ENCODE data around the gene LOXL1. TPM values are rescaled to one million over a fixed set of nuclear protein-coding genes. Genes with fewer than 3 reads are reported as not detected.

Gene LOXL1
- total and polyA plus RNA-seq, 2 donors (not counting 1 experiment from before 2014, with no cell fraction given), result 0.21 to 0.49 TPM

DNA sequence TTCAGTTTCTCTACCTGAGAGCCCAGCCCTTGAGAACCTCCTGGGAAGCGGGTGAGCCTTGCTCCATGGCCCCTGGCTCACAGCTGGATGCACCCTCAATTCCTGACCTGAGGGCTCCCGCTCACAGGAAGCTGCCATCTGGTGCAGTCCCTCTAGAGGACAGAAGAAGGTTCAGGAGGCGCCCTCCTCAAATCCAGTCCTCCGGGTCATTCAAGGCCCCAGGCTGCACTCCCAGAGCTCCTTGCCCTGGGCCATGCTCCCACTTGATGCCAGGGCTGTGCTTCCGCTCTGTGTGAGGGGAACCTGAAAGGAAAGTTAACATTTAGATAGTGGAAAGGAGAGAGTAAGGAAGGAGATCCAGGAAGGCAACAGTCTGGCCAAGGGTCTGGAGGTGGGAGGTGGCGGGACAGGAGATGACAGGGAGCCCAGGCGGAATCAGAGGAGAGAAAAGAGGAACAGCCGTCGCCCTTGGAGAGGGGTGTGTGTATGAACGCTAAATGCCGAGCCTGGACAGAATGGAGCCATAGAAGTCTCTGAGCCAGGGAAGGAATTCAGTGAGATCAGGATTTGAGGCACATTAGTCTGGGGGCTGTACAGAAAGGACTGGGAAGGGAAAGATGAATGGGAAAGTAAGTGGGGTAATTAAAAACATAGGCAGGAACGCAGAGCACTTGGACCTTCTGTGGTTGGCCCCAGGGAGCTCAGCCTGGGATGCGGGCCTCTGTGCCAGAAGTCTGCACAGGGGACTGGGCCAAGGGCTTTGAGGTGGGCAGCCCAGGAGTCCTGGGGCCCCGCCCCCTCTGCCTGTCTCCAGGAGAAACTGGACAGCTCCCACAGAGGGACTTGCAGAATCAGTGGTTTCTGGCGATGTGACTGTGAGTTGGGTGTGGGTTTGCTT is 26.8 kb upstream of the LOXL1 start:
- Histone ChIP-seq H3K27me3 (replicated peaks in 1 of 4; ENCODE audit: control extremely low read depth in 1 of 4, control insufficient read depth in 3 of 4, insufficient read depth in 4 of 4, low read length in 3 of 4) (peaks cover 0 to 3% (median 0%) of the 10 kb centered on the region in 4 experiments), H3K4me2 (replicated peaks; ENCODE audit: low read depth, low read length, poor library complexity, severe bottlenecking) (no peak overlapping the region), H3K36me3 (replicated peaks in 1 of 2; ENCODE audit: control extremely low read depth in 1 of 2, control insufficient read depth in 1 of 2, extremely low read depth in 1 of 2, insufficient read depth in 2 of 2, low read length in 1 of 2) (no peaks in the 10 kb centered on the region), H3K79me2 (ENCODE audit: control insufficient read depth, insufficient read depth, low read length) (no peaks in the 10 kb centered on the region), H2AFZ (ENCODE audit: insufficient read depth, low read depth, low read length, poor library complexity, severe bottlenecking) (no peak overlapping the region), H3K9me3 (ENCODE audit: control extremely low read depth in 1 of 3, control insufficient read depth in 2 of 3, insufficient read depth in 1 of 3, low read length in 2 of 3) (peaks cover 0 to 4% (median 0%) of the 10 kb centered on the region in 3 donors), H4K20me1 (ENCODE audit: control insufficient read depth, insufficient read depth, low read length, poor library complexity, severe bottlenecking) (no peaks in the 10 kb centered on the region), H3K4me3 (ENCODE audit: control extremely low read depth in 1 of 5, extremely low read depth in 1 of 5, insufficient read depth in 1 of 5, low read depth in 2 of 5, low read length in 4 of 5) (no peak overlapping the region), H3K9ac (ENCODE audit: low read length) (no peak overlapping the region), H3K27ac (ENCODE audit: low read length in 2 of 2) (no peak overlapping the region), H3K4me1 (ENCODE audit: control insufficient read depth in 2 of 2, insufficient read depth in 2 of 2, low read length in 2 of 2) (no peaks in the 10 kb centered on the region)
- TF ChIP-seq, protein P1, sequence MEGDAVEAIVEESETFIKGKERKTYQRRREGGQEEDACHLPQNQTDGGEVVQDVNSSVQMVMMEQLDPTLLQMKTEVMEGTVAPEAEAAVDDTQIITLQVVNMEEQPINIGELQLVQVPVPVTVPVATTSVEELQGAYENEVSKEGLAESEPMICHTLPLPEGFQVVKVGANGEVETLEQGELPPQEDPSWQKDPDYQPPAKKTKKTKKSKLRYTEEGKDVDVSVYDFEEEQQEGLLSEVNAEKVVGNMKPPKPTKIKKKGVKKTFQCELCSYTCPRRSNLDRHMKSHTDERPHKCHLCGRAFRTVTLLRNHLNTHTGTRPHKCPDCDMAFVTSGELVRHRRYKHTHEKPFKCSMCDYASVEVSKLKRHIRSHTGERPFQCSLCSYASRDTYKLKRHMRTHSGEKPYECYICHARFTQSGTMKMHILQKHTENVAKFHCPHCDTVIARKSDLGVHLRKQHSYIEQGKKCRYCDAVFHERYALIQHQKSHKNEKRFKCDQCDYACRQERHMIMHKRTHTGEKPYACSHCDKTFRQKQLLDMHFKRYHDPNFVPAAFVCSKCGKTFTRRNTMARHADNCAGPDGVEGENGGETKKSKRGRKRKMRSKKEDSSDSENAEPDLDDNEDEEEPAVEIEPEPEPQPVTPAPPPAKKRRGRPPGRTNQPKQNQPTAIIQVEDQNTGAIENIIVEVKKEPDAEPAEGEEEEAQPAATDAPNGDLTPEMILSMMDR (IDR thresholded peaks at IDR 0.05), result no peak
- no peak for TF ChIP-seq EZH2 (IDR thresholded peaks at IDR 0.05; ENCODE audit: borderline replicate concordance, insufficient read depth, low read depth, low read length, poor library complexity, severe bottlenecking)
- ChIA-PET POLR2A (no interaction called here), CTCF (interaction anchor here (1.2 kb wide), 2 partner anchors 10 to 29 kb away, joined by 3 read pairs; no protein-coding TSS in a partner anchor)
- no peak for DNase-seq
- Mint-ChIP-seq H3K27me3 (peaks cover 19% of the 10 kb centered on the region), H3K4me1 (no peaks in the 10 kb centered on the region), H3K9me3 (ENCODE audit: insufficient read depth) (no peaks in the 10 kb centered on the region), H3K4me3 (no peak overlapping the region), H3K27ac (no peak overlapping the region)
- ATAC-seq (ENCODE audit: low read depth), result no peak
- WGBS (ENCODE audit: insufficient coverage), result 96% methylated on average over 12 of the region's 15 CpGs
- intact Hi-C loops (cut with micrococcal nuclease), result no loop called here

DNA sequence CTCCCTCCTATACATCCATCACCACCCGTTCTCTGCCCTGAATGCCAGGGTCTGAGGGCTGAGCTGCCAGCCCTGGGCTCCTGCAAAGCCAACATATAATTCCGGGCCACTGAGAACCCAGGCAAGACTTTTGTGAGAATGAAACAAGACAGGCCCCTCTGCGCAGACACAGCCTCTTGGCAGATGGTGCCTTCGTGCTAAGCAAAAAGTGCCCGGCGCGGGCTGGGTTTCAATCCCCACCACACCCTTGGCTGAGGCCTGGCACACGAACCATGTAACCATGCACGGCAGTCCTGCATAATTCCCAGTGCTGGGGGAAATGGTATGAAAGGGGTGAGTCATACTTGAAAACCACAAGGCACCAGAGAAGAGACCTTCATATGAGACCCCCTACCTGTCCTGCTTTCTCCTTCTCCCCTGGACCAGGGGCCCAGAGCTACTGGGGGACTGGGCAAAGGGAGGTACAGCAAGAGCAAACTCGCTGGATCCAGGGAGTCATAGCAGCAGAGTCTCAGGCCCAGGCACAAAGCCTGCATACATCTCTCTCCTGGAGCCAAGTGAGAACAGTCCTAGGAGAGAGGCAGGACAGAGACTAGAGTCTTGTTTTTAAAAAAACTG is 26.1 kb upstream of the LOXL1 start:
- CTCF ChIA-PET, result no interaction called here
- Histone ChIP-seq H4K20me1 (ENCODE audit: control insufficient read depth, insufficient read depth, low read length, poor library complexity, severe bottlenecking) (no peaks in the 10 kb centered on the region), H3K27ac (ENCODE audit: low read length in 2 of 2) (no peak overlapping the region), H3K4me1 (ENCODE audit: control insufficient read depth in 2 of 2, insufficient read depth in 2 of 2, low read length in 2 of 2) (no peaks in the 10 kb centered on the region), H3K36me3 (replicated peaks in 1 of 2; ENCODE audit: control extremely low read depth in 1 of 2, control insufficient read depth in 1 of 2, extremely low read depth in 1 of 2, insufficient read depth in 2 of 2, low read length in 1 of 2) (no peaks in the 10 kb centered on the region), H3K9ac (ENCODE audit: low read length) (no peak overlapping the region), H3K9me3 (ENCODE audit: control extremely low read depth in 1 of 3, control insufficient read depth in 2 of 3, insufficient read depth in 1 of 3, low read length in 2 of 3) (peaks cover 0 to 4% (median 0%) of the 10 kb centered on the region in 3 donors), H3K4me3 (ENCODE audit: control extremely low read depth in 1 of 5, extremely low read depth in 1 of 5, insufficient read depth in 1 of 5, low read depth in 2 of 5, low read length in 4 of 5) (no peak overlapping the region), H2AFZ (ENCODE audit: insufficient read depth, low read depth, low read length, poor library complexity, severe bottlenecking) (no peak overlapping the region), H3K27me3 (replicated peaks in 1 of 4; ENCODE audit: control extremely low read depth in 1 of 4, control insufficient read depth in 3 of 4, insufficient read depth in 4 of 4, low read length in 3 of 4) (peaks cover 0 to 3% (median 0%) of the 10 kb centered on the region in 4 experiments), H3K4me2 (replicated peaks; ENCODE audit: low read depth, low read length, poor library complexity, severe bottlenecking) (no peak overlapping the region), H3K79me2 (ENCODE audit: control insufficient read depth, insufficient read depth, low read length) (no peaks in the 10 kb centered on the region)
- POLR2A ChIA-PET, result no interaction called here
- no peak overlapping the region for H3K4me3 Mint-ChIP-seq
- TF ChIP-seq, protein P1 (IDR thresholded peaks at IDR 0.05), result no peak
- TF ChIP-seq EZH2 (IDR thresholded peaks at IDR 0.05; ENCODE audit: borderline replicate concordance, insufficient read depth, low read depth, low read length, poor library complexity, severe bottlenecking), result no peak
- intact Hi-C loops (cut with micrococcal nuclease), result no loop called here
- WGBS (ENCODE audit: insufficient coverage), result 89% methylated on average over 3 of the region's 10 CpGs
- H3K27ac Mint-ChIP-seq, result no peak overlapping the region
- H3K4me1 Mint-ChIP-seq, result no peaks in the 10 kb centered on the region
- H3K9me3 Mint-ChIP-seq (ENCODE audit: insufficient read depth), result no peaks in the 10 kb centered on the region
- ATAC-seq (ENCODE audit: low read depth), result no peak
- peaks cover 19% of the 10 kb centered on the region for H3K27me3 Mint-ChIP-seq
- no peak for DNase-seq

Data from B cell (primary cell).